BLaER1 treated with 17β-estradiol and CSF1 and Interleukin-3, amounts not matched to agents 10 nM and 100 nM (cell line): ENCODE results near the gene COG2.

Source experiments
- H3K27ac ChIP-seq, 11 experiments: shearing (Covaris generic); formaldehyde crosslinking; 2 replicates each; pipeline ENCODE4 v1.8.1; 2022
- H3K27me3 ChIP-seq, 11 experiments: shearing (Covaris generic); formaldehyde crosslinking; 2 replicates each; pipeline ENCODE4 v1.8.1; 2022
- H3K36me3 ChIP-seq, 11 experiments: shearing (Covaris generic); formaldehyde crosslinking; 2 replicates each; pipeline ENCODE4 v1.8.1; 2022
- H3K4me1 ChIP-seq, 10 experiments: shearing (Covaris generic); formaldehyde crosslinking; 2 replicates each; pipeline ENCODE4 v1.8.1; 2022
- H3K4me2 ChIP-seq, 11 experiments: shearing (Covaris generic); formaldehyde crosslinking; 2 replicates each; pipeline ENCODE4 v1.8.1; 2022
- H3K4me3 ChIP-seq, 10 experiments: shearing (Covaris generic); formaldehyde crosslinking; 2 replicates each; pipeline ENCODE4 v1.8.1; 2022
- H3K9ac ChIP-seq, 11 experiments: shearing (Covaris generic); formaldehyde crosslinking; 2 replicates each; pipeline ENCODE4 v1.8.1; 2022
- H3K9me3 ChIP-seq, 11 experiments: shearing (Covaris generic); formaldehyde crosslinking; replicated peaks in 1 of 11; 2 replicates each; pipeline ENCODE4 v1.8.1; 2022
- H4K20me1 ChIP-seq, 11 experiments: shearing (Covaris generic); formaldehyde crosslinking; 2 replicates each; pipeline ENCODE4 v1.8.1; 2022
- Cebpa-rat ChIP-seq, 11 experiments: shearing (Covaris generic); IDR thresholded peaks; 2 replicates each; pipeline ENCODE4 v1.8.1; 2022

COG2 gene

DNA sequence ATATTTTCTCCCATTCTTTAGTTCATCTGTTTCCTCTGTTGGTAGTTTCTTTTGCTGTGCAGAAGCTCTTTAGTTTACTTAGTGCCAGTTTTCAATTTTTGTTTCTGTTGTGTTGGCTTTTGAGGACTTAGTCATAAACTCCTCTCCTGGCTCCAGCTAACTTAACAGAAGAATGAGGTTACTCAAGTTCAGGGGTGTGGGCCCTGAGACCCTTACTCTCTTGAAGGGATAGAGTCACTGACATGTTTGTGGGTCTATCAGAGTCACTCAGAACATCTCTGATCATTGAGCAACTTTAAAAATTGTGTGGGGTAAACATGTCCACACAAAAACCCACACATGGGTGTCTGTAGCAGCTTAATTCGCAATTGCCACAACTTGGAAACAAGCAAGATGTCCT lies 57.4 kb downstream of the COG2 start:
- H4K20me1 ChIP-seq = peaks cover 0 to 3% (median 0%) of the 10 kb centered on the region in 11 experiments; a peak in 1 of 22 replicates
- no peak for TF ChIP-seq Cebpa-rat (IDR thresholded peaks at IDR 0.05)
- no peaks in the 10 kb centered on the region for H3K27me3 ChIP-seq
- no peak overlapping the region for H3K4me3 ChIP-seq
- H3K36me3 ChIP-seq = peaks cover 0 to 7% (median 2%) of the 10 kb centered on the region in 11 experiments; a peak in 11 of 22 replicates
- no peak overlapping the region for H3K27ac ChIP-seq
- no peak overlapping the region for H3K9ac ChIP-seq
- H3K9me3 ChIP-seq = no peaks in the 10 kb centered on the region
- no peak overlapping the region for H3K4me2 ChIP-seq
- H3K4me1 ChIP-seq = peaks cover 0 to 12% (median 9%) of the 10 kb centered on the region in 10 experiments; a peak in 9 of 20 replicates

DNA sequence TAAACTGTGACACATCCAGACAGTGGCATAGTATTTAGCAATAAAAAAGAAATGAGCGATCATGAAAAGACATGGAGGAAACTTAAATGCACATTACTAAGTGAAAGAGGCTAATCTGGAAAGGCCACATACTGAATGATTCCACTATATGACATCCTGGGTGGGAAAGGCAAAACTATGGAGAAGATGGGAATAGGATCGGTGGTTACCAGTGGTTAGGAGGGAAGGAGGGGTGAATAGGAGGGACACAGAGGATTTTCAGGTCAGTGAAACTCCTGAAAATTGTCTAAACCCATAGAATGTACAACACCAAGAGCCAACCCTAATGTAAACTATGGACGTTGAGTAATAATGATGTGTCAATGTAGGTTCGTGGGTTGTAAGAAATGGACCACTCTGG lies 57.9 kb downstream of the COG2 start:
- peaks cover 0 to 8% (median 5%) of the 10 kb centered on the region in 10 experiments; a peak in 8 of 20 replicates for H3K4me1 ChIP-seq
- no peaks in the 10 kb centered on the region for H4K20me1 ChIP-seq
- no peak overlapping the region for H3K4me3 ChIP-seq
- no peak overlapping the region for H3K27ac ChIP-seq
- no peak overlapping the region for H3K9ac ChIP-seq
- peaks cover 0 to 3% (median 0%) of the 10 kb centered on the region in 11 experiments; a peak in 3 of 22 replicates for H3K36me3 ChIP-seq
- H3K9me3 ChIP-seq = no peaks in the 10 kb centered on the region
- no peaks in the 10 kb centered on the region for H3K27me3 ChIP-seq
- no peak for TF ChIP-seq Cebpa-rat (IDR thresholded peaks at IDR 0.05)
- H3K4me2 ChIP-seq = no peak overlapping the region

DNA sequence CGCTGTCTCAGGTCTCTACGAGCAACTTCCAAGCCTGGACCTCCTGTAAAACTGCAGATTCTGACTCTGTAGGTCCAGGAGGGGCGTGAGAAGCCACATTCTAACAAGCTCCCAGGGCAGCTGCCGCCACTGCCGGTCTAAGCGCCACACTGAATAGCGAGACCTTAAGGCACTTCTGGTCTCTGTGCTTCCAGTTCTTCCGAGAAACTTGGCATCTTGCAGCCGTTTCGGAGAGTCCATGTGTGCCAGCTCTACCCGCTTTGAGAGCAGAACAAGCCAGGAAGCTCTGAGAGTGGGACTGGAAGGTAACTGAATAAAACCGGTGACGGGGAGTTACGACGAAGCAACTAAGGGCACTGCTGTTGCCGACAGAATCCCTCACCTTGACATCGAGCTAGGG lies 59.2 kb downstream of the COG2 start:
- Histone ChIP-seq H3K4me3 (no peak overlapping the region), H3K27me3 (no peaks in the 10 kb centered on the region), H3K9ac (no peak overlapping the region), H3K4me1 (peaks cover 0 to 7% (median 4%) of the 10 kb centered on the region in 10 experiments; a peak in 7 of 20 replicates), H4K20me1 (no peaks in the 10 kb centered on the region), H3K27ac (no peak overlapping the region), H3K9me3 (no peaks in the 10 kb centered on the region), H3K36me3 (no peaks in the 10 kb centered on the region), H3K4me2 (no peak overlapping the region)
- no peak for TF ChIP-seq Cebpa-rat (IDR thresholded peaks at IDR 0.05)

DNA sequence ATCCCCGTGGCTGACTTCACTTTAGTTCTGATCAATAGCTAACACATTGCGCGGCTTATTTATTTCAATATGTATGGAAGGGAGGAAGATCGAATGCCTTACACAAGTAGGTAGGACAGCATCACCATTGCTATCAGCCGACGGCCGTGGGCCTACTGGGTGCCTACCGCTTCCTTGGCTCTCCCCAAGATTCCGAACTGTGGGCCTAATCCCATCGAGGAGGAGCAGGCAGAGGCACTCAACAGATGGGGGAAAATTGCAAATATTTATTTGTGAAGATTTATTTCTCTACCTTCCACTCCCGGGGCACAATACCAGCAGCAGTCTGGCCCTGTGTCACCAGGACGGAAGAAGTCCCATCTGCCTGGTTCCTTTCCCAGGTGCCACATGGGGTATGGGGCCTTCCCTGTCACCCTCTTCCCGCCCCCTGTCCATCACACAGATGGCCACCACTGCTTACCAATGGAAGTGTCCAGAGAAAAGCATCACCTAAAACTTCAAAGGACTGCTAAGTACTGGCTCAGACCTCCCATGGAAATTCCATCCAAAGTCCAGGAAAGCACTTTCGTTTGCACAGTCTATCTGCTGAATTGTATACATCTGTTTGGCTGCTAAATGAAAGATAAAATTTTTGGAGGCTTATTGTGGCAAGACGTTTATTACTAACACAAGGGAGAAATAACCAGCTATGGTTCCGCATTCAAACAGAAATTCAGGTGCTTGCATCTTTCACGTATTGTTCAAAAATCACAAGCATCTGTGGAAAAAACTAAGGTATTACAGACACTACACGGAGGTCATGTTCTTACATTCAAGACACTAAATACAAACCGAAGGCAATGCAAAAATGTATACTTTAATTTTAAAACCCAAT lies 59.9 kb downstream of the COG2 start:
- H3K27ac ChIP-seq = no peak overlapping the region
- no peak overlapping the region for H3K9ac ChIP-seq
- no peaks in the 10 kb centered on the region for H3K36me3 ChIP-seq
- H3K27me3 ChIP-seq = no peaks in the 10 kb centered on the region
- no peaks in the 10 kb centered on the region for H4K20me1 ChIP-seq
- no peaks in the 10 kb centered on the region for H3K9me3 ChIP-seq
- no peak for TF ChIP-seq Cebpa-rat (IDR thresholded peaks at IDR 0.05)
- H3K4me1 ChIP-seq = peaks cover 0 to 7% (median 4%) of the 10 kb centered on the region in 10 experiments; a peak in 7 of 20 replicates
- no peak overlapping the region for H3K4me3 ChIP-seq
- no peak overlapping the region for H3K4me2 ChIP-seq

DNA sequence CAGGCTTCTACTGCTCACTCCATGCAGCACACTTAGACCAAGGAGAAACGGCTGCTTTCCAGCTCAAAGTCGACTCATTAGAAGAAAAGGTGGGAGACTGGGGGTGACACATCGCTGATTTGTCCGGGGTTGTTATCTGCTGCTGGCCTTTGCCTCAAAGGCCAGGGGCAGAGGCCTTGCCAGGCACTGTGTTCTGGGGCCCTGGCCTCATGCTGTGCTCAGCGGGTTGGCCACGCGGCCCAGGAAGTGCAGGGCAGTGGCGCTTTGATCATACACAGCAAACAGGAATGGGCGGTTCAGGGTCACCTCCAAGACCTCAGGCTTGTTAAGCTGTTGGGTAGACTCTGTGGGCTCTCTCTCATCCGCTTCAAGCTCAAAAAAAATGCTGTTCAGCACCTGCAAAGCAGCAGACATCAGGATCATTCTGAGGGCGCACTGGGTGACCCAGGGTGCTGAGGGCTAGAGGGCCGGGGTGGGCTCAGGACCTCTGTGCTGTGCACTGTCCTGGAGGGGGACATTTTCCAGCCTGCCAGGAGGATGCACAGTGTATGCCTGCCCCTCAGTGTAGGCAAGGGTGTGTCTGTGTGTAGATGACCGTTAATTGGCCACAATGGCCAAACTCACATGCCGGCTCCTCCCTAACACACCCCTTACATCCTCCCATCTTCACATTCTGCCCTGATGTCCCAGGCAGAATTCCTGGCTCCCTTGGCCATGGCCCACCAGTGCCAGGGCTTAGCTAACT lies 60.8 kb downstream of the COG2 start:
- Histone ChIP-seq H3K4me3 (no peak overlapping the region), H3K4me2 (peak overlapping the region in 4 of 11 experiments; percentile 3 to 22 (median 11); a peak in 2 of 22 replicates), H3K27me3 (no peaks in the 10 kb centered on the region), H3K9me3 (no peaks in the 10 kb centered on the region), H3K4me1 (peaks cover 0 to 15% (median 10%) of the 10 kb centered on the region in 10 experiments; a peak in 16 of 20 replicates), H4K20me1 (no peaks in the 10 kb centered on the region), H3K9ac (no peak overlapping the region), H3K27ac (no peak overlapping the region), H3K36me3 (no peaks in the 10 kb centered on the region)
- no peak for TF ChIP-seq Cebpa-rat (IDR thresholded peaks at IDR 0.05)

DNA sequence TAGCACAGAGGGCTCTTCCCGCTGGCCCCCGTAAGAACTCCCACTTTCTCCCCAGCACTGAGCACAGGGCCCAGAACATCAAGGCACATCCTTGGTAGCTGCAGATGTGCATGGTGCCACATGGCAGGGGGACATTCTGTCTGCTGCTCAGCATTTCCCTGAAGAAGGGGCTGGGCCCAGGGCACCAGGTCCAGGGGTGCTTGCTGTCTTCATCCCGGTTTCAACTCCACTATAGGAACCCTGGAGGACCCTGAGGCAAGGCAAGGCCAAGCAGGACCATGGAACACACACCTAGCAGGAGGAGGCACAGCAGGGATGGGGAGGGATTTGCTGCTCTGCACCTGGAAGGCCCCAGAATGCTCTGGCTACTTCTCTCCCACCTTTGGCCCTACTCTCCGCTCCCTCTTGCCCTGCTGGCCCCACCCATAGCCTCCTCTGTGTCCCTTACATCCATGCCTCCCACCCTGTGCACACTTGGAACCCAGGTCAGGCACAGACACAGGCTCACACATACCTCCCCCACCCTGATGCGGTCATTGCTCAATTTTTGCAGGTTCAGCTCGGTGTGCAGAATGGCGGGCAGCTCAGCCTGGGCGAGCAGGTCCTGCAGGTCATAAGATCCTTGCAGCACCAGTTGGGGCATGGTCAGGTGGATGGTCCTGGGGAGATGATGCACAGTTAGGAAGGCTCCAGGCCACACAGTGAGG lies 61.6 kb downstream of the COG2 start:
- no peaks in the 10 kb centered on the region for H4K20me1 ChIP-seq
- H3K27ac ChIP-seq = no peak overlapping the region
- peaks cover 0 to 18% (median 13%) of the 10 kb centered on the region in 10 experiments; a peak in 16 of 20 replicates for H3K4me1 ChIP-seq
- no peaks in the 10 kb centered on the region for H3K9me3 ChIP-seq
- no peaks in the 10 kb centered on the region for H3K36me3 ChIP-seq
- 0 out of 22 replicates have a peak overlapping the region, but pooled peaks of 1 of the 11 experiments have one; percentile 3 for H3K4me2 ChIP-seq
- H3K9ac ChIP-seq = no peak overlapping the region
- H3K27me3 ChIP-seq = no peaks in the 10 kb centered on the region
- no peak for TF ChIP-seq Cebpa-rat (IDR thresholded peaks at IDR 0.05)
- H3K4me3 ChIP-seq = no peak overlapping the region

DNA sequence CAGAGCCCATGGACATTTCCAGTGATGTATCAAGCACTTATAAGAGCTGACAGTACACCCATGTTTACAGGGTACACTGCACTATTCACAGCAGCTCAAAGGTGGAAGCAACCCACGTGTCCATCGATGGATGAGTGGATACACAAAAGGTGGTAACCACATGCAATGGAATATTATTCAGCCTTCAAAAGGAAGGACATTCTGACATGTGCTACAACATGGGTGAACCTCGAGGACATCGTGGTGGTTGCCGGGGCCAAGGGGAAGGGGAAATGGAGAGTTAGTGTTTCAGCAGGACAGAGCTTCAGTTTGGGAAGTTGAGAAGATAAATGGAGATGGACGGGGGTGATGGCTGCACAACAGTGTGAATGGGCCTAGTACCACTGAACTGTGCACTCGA lies 62.5 kb downstream of the COG2 start:
- Histone ChIP-seq H3K36me3 (no peaks in the 10 kb centered on the region), H3K4me1 (peaks cover 0 to 18% (median 13%) of the 10 kb centered on the region in 10 experiments; a peak in 16 of 20 replicates), H3K4me2 (no peak overlapping the region), H3K9me3 (no peaks in the 10 kb centered on the region), H3K27me3 (no peaks in the 10 kb centered on the region), H3K27ac (no peak overlapping the region), H4K20me1 (no peaks in the 10 kb centered on the region), H3K4me3 (no peak overlapping the region), H3K9ac (no peak overlapping the region)
- TF ChIP-seq Cebpa-rat (IDR thresholded peaks at IDR 0.05) = no peak

DNA sequence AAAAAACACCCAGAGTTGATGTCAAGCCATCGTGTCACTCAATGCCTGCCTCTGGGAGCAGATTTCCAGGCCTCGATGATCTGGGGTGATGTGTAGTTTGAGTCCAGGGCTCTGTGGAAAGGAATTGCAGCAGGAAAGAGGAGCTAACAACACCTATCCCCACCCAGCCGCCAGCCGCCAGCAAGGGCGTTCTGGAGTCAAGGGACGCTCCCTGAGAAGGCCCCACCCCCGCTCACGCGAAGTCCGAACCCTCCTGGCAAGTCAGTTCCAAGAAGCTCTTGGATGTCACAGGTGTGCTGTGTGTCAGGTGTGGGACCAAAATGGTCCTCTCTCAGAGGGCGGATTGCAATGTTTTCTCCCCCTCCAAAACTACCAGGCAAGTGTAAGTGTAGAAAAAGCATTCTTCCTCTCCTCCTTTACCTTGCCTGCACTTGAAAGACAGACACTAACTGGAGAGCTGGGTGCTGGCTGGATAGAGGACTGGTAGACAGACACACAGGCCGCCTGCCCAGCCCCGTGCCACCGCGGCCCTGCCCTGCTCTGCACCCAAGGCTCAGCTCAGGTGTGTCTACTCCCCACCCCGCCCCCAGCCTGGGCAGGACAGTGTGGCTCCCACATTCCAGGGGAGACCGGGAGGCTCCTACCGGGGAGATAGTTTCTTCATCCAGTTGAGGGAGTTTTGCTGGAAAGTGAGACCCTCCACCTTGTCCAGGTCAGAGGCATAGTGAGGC lies 63.2 kb downstream of the COG2 start:
- no peak overlapping the region for H3K4me2 ChIP-seq
- H3K9ac ChIP-seq = no peak overlapping the region
- H4K20me1 ChIP-seq = no peaks in the 10 kb centered on the region
- H3K4me3 ChIP-seq = no peak overlapping the region
- no peak overlapping the region for H3K27ac ChIP-seq
- peaks cover 0 to 18% (median 13%) of the 10 kb centered on the region in 10 experiments; a peak in 16 of 20 replicates for H3K4me1 ChIP-seq
- H3K9me3 ChIP-seq = no peaks in the 10 kb centered on the region
- no peaks in the 10 kb centered on the region for H3K27me3 ChIP-seq
- TF ChIP-seq Cebpa-rat (IDR thresholded peaks at IDR 0.05) = no peak
- no peaks in the 10 kb centered on the region for H3K36me3 ChIP-seq
